DND-41 (cell line): Measurements from ENCODE around the gene CLEC4F.
A peak's percentile ranks its signal among the peaks of the same experiment; 100 is the strongest.

ENCODE experiments used
- ATAC-seq: fragments of 200-7000 bp; cut with Tn5 transposase; 3 replicates; pipeline ENCODE4 v1.9.1; 2021; ENCODE audit warnings: low read depth; ENCODE audit not compliant: insufficient read depth
- DNase-seq: peaks from one replicate; pipeline ENCODE4 v3.0.0-alpha.2; 2020
- H2AFZ ChIP-seq: 2 replicates; pipeline ENCODE4 v1.6.0; 2012; ENCODE audit warnings: low read depth, low read length
- H3K27ac ChIP-seq: 2 replicates; pipeline ENCODE4 v1.5.1; 2012; ENCODE audit warnings: low read length, inconsistent platforms
- H3K27me3 ChIP-seq: fragments of 200-600 bp; sonication (generic); 2 replicates; pipeline ENCODE4 v1.6.0; 2012; ENCODE audit warnings: low read length, mild to moderate bottlenecking, inconsistent platforms; ENCODE audit not compliant: insufficient read depth, poor library complexity
- H3K36me3 ChIP-seq: 2 replicates; pipeline ENCODE4 v1.5.1; 2012; ENCODE audit warnings: low read length, inconsistent platforms; ENCODE audit not compliant: insufficient read depth
- H3K4me1 ChIP-seq: 2 replicates; pipeline ENCODE4 v1.5.1; 2012; ENCODE audit warnings: mild to moderate bottlenecking, low read length; ENCODE audit not compliant: insufficient read depth
- H3K4me2 ChIP-seq: 2 replicates; pipeline ENCODE4 v1.6.0; 2012; ENCODE audit warnings: mild to moderate bottlenecking, moderate library complexity, low read length, inconsistent platforms; ENCODE audit not compliant: insufficient read depth
- H3K4me3 ChIP-seq, 2 experiments: fragments of 200-600 bp in 1 of 2; shearing (Covaris generic) in 1 of 2; 2 replicates each; pipeline ENCODE4 v1.5.1; 2012 to 2016; ENCODE audit warnings: inconsistent platforms in 2 of 2, low read length in 2 of 2, mild to moderate bottlenecking in 2 of 2, low read depth in 1 of 2, moderate library complexity in 1 of 2
- H3K79me2 ChIP-seq: 2 replicates; pipeline ENCODE4 v1.6.0; 2012; ENCODE audit warnings: low read length, inconsistent platforms; ENCODE audit not compliant: insufficient read depth
- H3K9ac ChIP-seq: 2 replicates; pipeline ENCODE4 v1.6.0; 2012; ENCODE audit warnings: low read depth, mild to moderate bottlenecking, inconsistent platforms, low read length, moderate library complexity
- H3K9me3 ChIP-seq: 2 replicates; pipeline ENCODE4 v1.5.1; 2012; ENCODE audit warnings: low read length, moderate library complexity, mild to moderate bottlenecking, inconsistent platforms; ENCODE audit not compliant: insufficient read depth, severe bottlenecking
- H4K20me1 ChIP-seq: 2 replicates; pipeline ENCODE4 v1.6.0; 2012; ENCODE audit warnings: low read length; ENCODE audit not compliant: insufficient read depth
- CTCF ChIP-seq: IDR thresholded peaks from 2 replicates; pipeline ENCODE4 v1.5.1; 2012; ENCODE audit warnings: borderline replicate concordance, low read length, moderate library complexity, mild to moderate bottlenecking; ENCODE audit not compliant: poor library complexity, severe bottlenecking; ENCODE audit errors: extremely low read depth
- EZH2 ChIP-seq: IDR thresholded peaks from 3 replicates; pipeline ENCODE4 v1.6.1; 2012; ENCODE audit warnings: borderline replicate concordance, low read depth, mild to moderate bottlenecking, moderate library complexity, low read length, inconsistent platforms; ENCODE audit not compliant: severe bottlenecking

The CLEC4F gene

GRCh38 chr2:70820499-70820898, at the start of gene CLEC4F:
TSS of gene CLEC4F (minus strand) at chr2:70820599. CDS start at chr2:70820523, 76 bp downstream.
- Histone ChIP-seq H3K4me1 (no peaks in the 10 kb centered on the region), H2AFZ (no peak within 1 kb of the TSS), H3K9ac (no peak within 1 kb of the TSS), H3K79me2 (no peaks in the 10 kb centered on the region), H3K36me3 (no peaks in the 10 kb centered on the region), H3K27me3 (peaks cover 37% of the 10 kb centered on the region), H4K20me1 (no peaks in the 10 kb centered on the region), H3K4me2 (no peak within 1 kb of the TSS), H3K9me3 (no peaks in the 10 kb centered on the region), H3K27ac (no peak within 1 kb of the TSS), H3K4me3 (no peak within 1 kb of the TSS)
- TF ChIP-seq EZH2 (no peak), CTCF (no peak)
- ATAC-seq: no peak
- DNase-seq: no peak

- ATAC-seq (no peak), DNase-seq (no peak)
- Histone ChIP-seq H3K4me2 (no peak overlapping the region), H3K27ac (no peak overlapping the region), H3K4me1 (no peaks in the 10 kb centered on the region), H3K4me3 (no peak overlapping the region), H3K9ac (no peak overlapping the region), H3K79me2 (no peaks in the 10 kb centered on the region), H3K36me3 (no peaks in the 10 kb centered on the region), H4K20me1 (no peaks in the 10 kb centered on the region), H3K27me3 (peaks cover 9% of the 10 kb centered on the region), H2AFZ (no peak overlapping the region), H3K9me3 (no peaks in the 10 kb centered on the region)
- TF ChIP-seq EZH2 (no peak), CTCF (no peak)
Measured at GRCh38 chr2:70868970-70869369, 48.6 kb upstream of the CLEC4F start.

GRCh38 chr2:70861777-70862625, 41.6 kb upstream of the CLEC4F start:
- no peak overlapping the region for H3K27ac ChIP-seq
- ATAC-seq (peak; percentile 95), DNase-seq (peak; percentile 67)
- no peak overlapping the region for H3K9ac ChIP-seq
- no peak overlapping the region for H3K4me3 ChIP-seq
- H3K4me1 ChIP-seq: no peaks in the 10 kb centered on the region
- no peak overlapping the region for H2AFZ ChIP-seq
- TF ChIP-seq EZH2 (no peak), CTCF (peak; percentile 92)
- peaks cover 2% of the 10 kb centered on the region; the same call in 1 of the 2 replicates for H4K20me1 ChIP-seq
- H3K79me2 ChIP-seq: no peaks in the 10 kb centered on the region
- peaks cover 29% of the 10 kb centered on the region for H3K27me3 ChIP-seq
- H3K36me3 ChIP-seq: no peaks in the 10 kb centered on the region
- H3K9me3 ChIP-seq: no peaks in the 10 kb centered on the region
- no peak overlapping the region for H3K4me2 ChIP-seq
